ENCODE data around the gene ZNF785. TPM values are rescaled to one million over a fixed set of nuclear protein-coding genes. Genes with fewer than 3 reads are reported as not detected.

Gene ZNF785
- total and polyA plus RNA-seq, 4 donors: 4.0 to 15.5 (median 9.7) TPM

- no peaks in the 10 kb centered on the region for H3K27me3 ChIP-seq (ENCODE audit: control insufficient read depth in 3 of 3, insufficient read depth in 3 of 3, low read length in 2 of 3)
- ATAC-seq (ENCODE audit: insufficient read depth, low FRiP score) (no peak), DNase-seq (no peak)
- peaks cover 0 to 10% (median 3%) of the 10 kb centered on the region in 4 donors for H3K36me3 ChIP-seq (ENCODE audit: control insufficient read depth in 4 of 4, insufficient read depth in 4 of 4, low read length in 4 of 4)
- H3K4me3 ChIP-seq: peak overlapping the region; percentile 88
- H3K4me1 ChIP-seq (ENCODE audit: control insufficient read depth in 5 of 5, insufficient read depth in 5 of 5, low read length in 5 of 5): peaks cover 0 to 25% (median 0%) of the 10 kb centered on the region in 5 donors
- TF ChIP-seq CTCF (IDR thresholded peaks at IDR 0.05; ENCODE audit: control extremely low read depth, extremely low read depth): no peak
- no peaks in the 10 kb centered on the region for H3K9me3 ChIP-seq (ENCODE audit: control insufficient read depth in 4 of 4, insufficient read depth in 3 of 4, low read length in 3 of 4)
- peak overlapping the region; percentile 75 to 90 for H3K9ac ChIP-seq (ENCODE audit: insufficient read depth in 1 of 2, low read length in 2 of 2)
- WGBS, 2 donors: 3% methylated on average over 18 of the region's 18 CpGs
- H3K27ac ChIP-seq (ENCODE audit: low read depth in 1 of 2, low read length in 1 of 2): peak overlapping the region; percentile 85 to 98
Observed at GRCh38 chr16:30535106-30535776, 50.3 kb downstream of the ZNF785 start.

DNA sequence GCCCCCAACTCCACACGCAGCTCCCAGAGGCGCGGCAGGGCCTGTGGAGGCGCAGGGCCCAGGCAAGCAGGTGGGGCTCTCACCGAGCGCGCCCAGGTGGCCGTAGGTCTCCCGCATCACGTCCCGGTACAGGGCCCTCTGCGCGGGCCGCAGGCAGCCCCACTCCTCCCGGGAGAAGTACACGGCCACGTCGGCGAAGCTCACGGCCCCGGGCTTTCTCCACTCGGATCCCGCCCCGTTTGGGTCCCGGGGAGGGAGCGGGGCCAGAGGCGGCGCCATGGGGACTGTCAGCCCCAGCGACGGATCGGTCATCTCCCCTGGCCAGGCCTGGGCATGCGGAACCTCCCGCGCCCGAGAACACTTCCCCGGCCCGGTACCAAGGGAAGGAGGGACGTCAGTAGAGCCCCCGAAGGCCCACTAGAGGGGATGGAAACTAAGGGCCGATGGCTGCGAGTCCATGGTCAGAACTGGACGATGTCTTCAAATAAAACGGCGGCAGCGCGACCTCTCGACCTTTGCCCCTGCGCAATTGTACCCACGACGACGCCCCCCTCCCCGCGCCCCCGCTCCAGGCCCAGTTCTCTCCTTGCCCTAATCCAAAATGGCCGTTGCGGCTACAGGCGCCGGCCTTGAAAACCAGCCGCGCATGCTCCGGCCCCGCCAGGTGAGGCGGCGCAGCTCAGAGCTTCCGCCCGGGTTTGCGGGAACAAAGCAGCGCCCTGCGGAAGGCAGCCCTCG lies 51.0 kb downstream of the ZNF785 start, which contains the start of gene ZNF747:
Gene ZNF747 (minus strand): TSS at position 491 of the 738 bp plus-strand sequence. CDS start 179 bp downstream, at position 312.
- Histone ChIP-seq H3K4me1 (ENCODE audit: control insufficient read depth in 5 of 5, insufficient read depth in 5 of 5, low read length in 5 of 5) (peaks cover 0 to 25% (median 0%) of the 10 kb centered on the region in 5 donors), H3K36me3 (ENCODE audit: control insufficient read depth in 4 of 4, insufficient read depth in 4 of 4, low read length in 4 of 4) (peaks cover 0 to 10% (median 3%) of the 10 kb centered on the region in 4 donors), H3K27me3 (ENCODE audit: control insufficient read depth in 3 of 3, insufficient read depth in 3 of 3, low read length in 2 of 3) (no peaks in the 10 kb centered on the region), H3K9me3 (ENCODE audit: control insufficient read depth in 4 of 4, insufficient read depth in 3 of 4, low read length in 3 of 4) (no peaks in the 10 kb centered on the region), H3K9ac (ENCODE audit: insufficient read depth in 1 of 2, low read length in 2 of 2) (peak within 1 kb of the TSS; percentile 75 to 90), H3K4me3 (peak within 1 kb of the TSS; percentile 88), H3K27ac (ENCODE audit: low read depth in 1 of 2, low read length in 1 of 2) (peak within 1 kb of the TSS; percentile 85 to 98)
- ATAC-seq (ENCODE audit: insufficient read depth, low FRiP score) (peak; percentile 85), DNase-seq (peak; percentile 91 to 95 (median 93))
- TF ChIP-seq CTCF (IDR thresholded peaks at IDR 0.05; ENCODE audit: control extremely low read depth, extremely low read depth): peak; percentile 0
- 1% methylated on average over 57 to 70 of the region's 70 CpGs for WGBS, 2 donors

- peak overlapping the region; percentile 88 for H3K4me3 ChIP-seq
- peak overlapping the region; percentile 85 to 98 for H3K27ac ChIP-seq (ENCODE audit: low read depth in 1 of 2, low read length in 1 of 2)
- H3K27me3 ChIP-seq (ENCODE audit: control insufficient read depth in 3 of 3, insufficient read depth in 3 of 3, low read length in 2 of 3): no peaks in the 10 kb centered on the region
- ATAC-seq (ENCODE audit: insufficient read depth, low FRiP score) (no peak), DNase-seq (no peak)
- peaks cover 0 to 25% (median 0%) of the 10 kb centered on the region in 5 donors for H3K4me1 ChIP-seq (ENCODE audit: control insufficient read depth in 5 of 5, insufficient read depth in 5 of 5, low read length in 5 of 5)
- H3K36me3 ChIP-seq (ENCODE audit: control insufficient read depth in 4 of 4, insufficient read depth in 4 of 4, low read length in 4 of 4): peaks cover 0 to 10% (median 3%) of the 10 kb centered on the region in 4 donors
- 16 to 20% methylated on average over 29 of the region's 29 CpGs for WGBS, 2 donors
- TF ChIP-seq CTCF (IDR thresholded peaks at IDR 0.05; ENCODE audit: control extremely low read depth, extremely low read depth): no peak
- no peaks in the 10 kb centered on the region for H3K9me3 ChIP-seq (ENCODE audit: control insufficient read depth in 4 of 4, insufficient read depth in 3 of 4, low read length in 3 of 4)
- peak overlapping the region; percentile 46 to 73 for H3K9ac ChIP-seq (ENCODE audit: insufficient read depth in 1 of 2, low read length in 2 of 2)
Observed at GRCh38 chr16:30533748-30534367, 51.6 kb downstream of the ZNF785 start.
